Activated CD4-positive, alpha-beta T cell treated with anti-CD3 and anti-CD28 coated beads for 1 hour (primary cell): ENCODE results near the gene KCP.

Source experiments
- DNase-seq: peaks from one replicate; pipeline ENCODE4 v3.0.0-alpha.2; 2020

Gene KCP

DNA sequence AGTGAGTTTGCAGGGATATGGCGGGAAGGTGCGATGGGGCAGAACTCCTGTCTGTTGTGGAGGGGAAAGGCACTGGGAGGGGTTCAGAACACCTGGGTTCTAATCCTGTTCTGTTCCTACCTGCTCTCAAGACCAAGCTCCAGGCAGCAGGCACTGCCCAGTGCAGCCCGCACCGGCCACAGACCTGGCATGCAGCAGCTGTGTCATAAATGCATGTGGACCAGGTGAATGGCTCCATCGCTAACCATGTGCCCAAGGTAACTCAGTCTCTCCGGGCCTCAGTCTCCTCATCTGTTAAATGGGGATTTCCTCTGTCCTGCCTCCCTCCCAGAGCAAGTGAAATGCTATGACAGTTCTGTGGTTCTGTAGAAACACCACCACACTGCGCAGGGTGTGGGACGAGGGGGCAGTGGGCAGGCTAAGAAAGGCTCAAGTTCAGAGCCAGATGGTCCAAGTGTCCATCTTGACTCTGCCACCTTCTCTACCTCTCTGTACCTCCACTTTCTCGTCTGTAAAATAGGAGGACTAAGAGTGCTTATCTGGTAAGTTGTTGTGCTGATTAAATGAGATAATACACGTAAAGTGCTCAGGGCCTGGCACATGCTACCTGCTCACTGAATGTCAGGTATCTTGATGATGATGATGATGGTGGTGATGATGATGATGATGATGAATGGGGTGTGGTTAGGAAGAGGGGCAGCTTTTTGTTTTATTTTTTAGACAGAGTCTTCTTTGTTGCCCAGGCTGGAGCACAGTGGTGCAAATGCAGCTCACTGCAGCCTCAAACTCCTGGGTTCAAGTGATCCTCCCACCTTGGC, 24.9 kb downstream of the KCP start:
- no peak for DNase-seq

DNA sequence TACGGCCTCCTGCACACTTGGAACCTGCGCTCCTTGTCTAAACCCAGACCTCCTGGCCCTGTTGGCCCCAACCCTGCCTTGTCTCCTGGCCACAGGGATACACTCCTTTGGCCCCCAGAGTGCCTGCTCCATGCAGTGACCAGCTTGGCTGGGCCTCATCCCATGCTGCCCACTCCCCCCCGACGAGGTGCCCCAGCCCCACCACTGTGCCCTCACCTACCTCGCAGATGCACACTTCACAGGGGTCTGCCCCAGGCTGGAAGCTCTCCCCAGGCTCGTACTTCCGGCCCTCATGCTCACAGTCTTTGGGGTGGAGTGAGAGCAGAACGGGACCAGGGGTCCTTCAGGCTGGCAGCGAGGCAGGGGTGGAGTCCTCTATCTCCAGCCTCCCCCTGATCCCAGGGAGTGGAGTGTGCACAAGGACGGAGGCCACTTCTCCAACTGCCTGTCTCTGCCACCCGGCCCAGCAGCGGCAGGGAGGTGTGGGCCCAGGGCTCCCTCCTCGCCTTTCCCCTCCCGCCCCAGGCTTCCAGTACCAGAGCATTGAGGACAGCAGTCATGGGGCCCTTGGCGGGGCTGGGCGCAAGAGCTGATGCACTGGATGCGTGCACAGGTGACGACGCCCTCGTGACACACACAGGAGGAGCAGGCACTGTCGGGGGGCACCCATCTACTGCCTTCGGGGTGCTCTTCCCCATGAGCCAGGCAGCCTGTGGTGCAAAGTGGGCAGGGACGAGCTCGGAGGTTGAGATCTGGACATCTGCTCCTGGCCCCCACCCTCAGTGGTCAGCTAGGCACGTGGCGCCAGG, 25.7 kb downstream of the KCP start:
- no peak for DNase-seq

DNA sequence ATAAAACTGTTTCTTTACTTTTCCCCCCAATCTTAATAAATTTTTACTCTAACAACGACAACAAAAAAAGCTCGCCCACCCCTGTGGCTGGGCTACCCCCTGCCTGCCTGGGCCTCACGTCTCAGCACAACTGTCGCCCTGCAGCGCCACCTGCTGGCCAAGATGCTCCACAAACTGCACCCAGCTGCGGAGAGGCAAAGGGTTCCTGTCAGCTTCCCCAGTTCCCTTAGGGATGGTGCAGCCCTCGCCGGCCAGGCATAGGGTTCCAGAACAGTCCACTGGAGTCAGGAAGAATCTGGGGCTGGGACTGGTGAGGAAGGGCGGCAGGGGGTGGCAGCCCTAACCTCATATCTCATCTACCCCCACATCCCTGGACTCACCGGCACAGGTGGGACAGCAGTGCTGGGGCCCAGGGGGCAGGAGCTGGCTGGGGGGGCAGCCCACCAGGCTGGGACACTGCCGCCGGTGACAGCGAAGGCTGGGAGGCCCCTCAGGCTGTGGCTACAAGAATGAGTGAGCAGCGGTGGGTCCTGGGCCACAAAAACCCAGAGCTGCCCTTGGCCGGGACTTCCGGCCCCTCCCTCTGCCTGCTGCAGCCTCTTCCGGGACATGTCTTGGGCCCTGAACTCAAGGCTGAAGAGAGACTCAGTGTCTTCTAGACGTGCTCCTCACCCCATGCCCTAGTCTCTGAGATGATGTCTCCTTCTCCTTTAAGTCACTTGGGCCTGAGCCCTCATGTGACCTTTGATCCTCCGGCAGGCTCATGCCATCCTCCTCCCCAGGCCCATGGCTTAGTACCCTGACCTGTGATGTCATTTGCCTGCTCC, 26.7 kb downstream of the KCP start:
- DNase-seq, result peak; percentile 76

DNA sequence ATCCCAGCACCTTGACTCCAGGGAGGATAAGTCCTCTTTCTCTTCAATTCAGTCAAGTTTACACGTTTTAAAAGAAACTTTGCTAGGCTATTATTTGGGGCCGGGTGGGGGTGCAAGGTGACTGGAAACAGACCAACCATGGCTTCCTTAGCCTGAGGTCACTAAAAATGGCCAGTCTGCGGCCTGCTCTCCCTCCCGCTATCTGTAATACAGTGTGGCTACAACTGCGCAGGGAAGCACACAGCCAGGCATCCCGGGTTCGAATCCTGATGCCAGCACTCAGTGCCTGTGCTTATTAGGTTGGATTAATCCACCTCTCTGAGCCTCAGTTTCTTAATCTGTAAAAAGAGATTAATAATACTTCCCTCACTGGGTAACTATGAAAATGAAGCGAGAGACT, 28.4 kb downstream of the KCP start:
- DNase-seq, result no peak

DNA sequence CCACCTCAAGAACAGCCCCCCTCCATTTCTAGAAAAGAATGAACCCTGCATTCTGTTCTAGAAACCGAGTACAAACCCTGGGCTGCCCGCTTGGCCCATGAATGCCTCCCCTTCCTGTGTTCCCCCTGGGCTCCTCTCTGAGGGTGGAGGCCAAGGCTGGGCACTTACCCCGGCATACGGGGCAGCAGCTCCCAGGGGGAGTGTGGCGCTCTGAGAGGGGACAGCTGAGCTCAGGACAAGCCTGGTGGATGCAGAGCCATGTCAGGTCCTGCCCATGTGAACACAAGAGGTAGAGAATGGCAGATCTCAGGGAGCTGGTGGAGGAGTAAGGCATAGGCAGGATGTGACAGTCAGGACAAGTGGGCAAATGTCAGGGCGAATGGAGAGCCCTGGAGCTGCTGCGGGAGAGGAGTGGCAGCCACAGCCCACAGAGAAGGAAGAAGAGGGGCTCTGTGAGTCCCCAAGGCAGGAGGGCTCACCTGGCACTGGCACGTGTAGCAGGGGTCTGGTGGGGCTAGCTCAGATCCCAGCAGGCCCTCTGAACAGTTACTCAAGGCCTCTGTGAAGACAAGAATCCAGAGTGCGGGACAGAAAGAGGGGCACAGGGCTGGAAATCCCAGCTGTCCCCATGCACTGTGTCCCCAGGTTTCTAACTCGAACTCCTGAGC, 28.9 kb downstream of the KCP start:
- DNase-seq, result no peak

GRCh38 chr7:128880791-128881457, 29.6 kb downstream of the KCP start:
- DNase-seq, result no peak

GRCh38 chr7:128879939-128880746, 30.4 kb downstream of the KCP start:
- no peak for DNase-seq

DNA sequence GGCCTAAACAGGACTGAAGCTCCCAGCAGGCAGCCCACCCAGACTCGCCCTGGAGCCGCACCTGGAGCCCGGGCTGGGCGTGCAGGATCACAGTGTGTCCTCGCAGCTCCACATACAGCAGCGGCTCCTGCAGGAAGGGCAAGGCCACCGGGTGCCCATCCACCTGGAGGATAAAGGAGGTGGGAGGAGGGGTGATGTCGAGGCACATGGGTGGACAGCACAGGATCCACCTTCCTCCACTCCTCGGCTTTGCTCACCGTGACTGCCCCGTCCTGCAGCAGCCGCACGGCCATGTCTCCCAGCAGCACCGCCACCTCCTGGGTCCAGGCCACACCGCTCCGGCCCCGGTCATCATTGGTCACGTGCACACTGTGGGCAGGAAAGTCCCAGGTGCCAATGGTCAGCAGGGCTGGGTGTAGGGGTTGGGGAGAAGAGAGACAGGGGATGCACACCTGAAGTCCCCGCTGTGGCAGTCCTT, 31.0 kb downstream of the KCP start:
- no peak for DNase-seq

GRCh38 chr7:128878226-128879105, 32.0 kb downstream of the KCP start:
- DNase-seq, result no peak

DNA sequence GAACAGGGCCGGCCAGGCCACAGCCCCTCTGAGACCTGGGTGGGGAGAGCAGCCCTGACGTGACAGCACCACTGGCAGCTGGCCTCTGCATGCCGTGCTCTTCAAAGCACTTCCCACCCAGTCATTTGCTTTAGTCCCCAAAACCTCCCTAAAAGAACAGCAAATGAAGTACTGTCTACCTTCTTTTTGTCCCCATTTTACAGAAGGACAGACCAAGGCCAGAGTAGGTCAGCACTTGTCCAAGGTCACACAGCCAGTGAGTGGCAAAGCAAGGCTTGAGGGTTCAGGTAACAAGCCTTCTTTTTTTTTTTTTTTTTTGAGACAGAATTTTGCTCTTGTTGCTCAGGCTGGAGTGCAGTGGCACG, 32.8 kb downstream of the KCP start:
- no peak for DNase-seq

DNA sequence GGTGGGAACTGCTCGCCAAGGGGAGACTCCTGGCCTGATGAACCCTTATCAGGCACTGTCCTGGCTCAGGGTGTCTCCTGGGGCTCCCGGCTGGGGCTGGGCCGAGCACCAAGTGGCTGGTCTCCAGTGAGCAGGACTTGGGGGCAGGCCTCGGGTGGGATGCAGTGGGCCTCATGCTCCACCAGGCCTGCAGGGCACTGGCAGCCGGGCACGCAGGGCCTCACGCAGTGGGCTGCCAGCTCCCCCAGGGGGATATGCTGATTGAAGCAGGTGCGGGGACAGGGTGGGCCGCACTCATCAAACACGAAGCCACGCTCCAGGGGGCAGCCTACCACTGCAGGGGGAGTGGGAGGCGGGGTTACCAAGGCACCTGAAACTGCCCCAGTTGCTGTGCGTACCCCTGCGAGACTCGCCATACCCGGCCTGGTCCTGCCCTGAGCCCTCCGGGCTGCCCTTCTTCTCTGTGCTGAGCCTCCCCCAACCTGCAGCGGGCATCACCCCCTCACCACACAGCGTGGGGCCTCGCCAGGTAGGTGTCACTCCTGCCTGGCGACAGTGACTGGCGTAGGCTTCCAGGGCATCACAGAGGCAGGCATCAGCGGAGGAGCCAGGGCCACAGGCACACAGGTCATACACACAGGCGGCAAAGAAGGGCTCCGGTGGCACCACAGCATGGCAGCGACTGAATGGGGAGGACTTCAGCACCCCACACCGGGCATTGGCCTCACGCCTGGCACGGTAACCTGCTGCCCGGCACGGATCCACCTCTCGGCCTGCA, 33.3 kb downstream of the KCP start:
- DNase-seq, result no peak

- no peak for DNase-seq
Observed at GRCh38 chr7:128876586-128876977, 33.9 kb downstream of the KCP start.

- no peak for DNase-seq
Observed at GRCh38 chr7:128876127-128876526, 34.4 kb downstream of the KCP start.

DNA sequence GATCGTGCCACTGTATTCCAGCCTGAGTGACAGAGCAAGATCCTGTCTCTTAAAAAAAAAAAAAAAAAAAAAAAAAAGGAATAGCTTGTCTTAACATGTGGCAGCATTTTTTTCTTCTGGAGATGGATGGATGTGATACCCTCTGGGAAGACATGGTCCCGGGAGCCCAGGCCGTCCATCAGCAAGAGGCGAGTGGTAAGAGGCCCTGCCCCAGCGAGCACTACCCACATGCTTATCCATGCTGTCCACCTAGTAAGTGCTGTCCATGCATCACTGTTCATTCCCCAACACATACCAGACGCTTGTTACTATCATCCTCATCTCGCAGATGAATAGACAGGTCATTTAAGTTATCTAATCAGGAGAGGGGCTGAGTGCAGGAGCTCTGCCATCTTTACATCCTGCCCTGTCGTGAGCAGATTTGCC, 35.0 kb downstream of the KCP start:
- no peak for DNase-seq

GRCh38 chr7:128874140-128875031, 36.1 kb downstream of the KCP start:
- DNase-seq, result no peak

DNA sequence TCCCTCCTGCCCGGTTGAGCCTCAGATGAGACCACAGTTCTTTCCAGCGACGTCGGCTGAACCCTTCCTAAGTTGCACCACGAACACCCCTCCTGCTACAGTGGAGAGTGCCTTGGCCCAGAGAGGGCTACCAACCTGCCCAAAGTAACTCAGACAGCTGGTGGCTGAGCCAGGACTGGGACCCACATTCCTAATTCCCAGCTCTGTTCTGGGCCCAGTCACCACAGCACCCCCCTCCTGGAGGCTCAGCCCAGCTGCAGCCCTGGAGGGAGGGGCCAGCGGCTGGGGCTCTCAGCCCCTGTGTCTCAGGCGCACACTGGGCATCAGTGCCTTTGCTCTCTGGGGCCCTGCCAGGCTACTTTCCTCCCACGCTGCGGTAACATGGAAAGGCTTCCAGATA, 37.3 kb downstream of the KCP start:
- no peak for DNase-seq

GRCh38 chr7:128872394-128872824, 38.1 kb downstream of the KCP start:
- no peak for DNase-seq

GRCh38 chr7:128871050-128871449, 39.5 kb downstream of the KCP start:
- no peak for DNase-seq
